ENCODE results near the gene ATP13A3.

GRCh38 chr3:194368918-194369317 is 117.9 kb downstream of the ATP13A3 start:
- TF ChIP-seq CTCF (IDR thresholded peaks at IDR 0.05) (no peak), POLR2A (IDR thresholded peaks at IDR 0.05) (no peak)

All from heart left ventricle (tissue), 13 donors.